Activated CD4-positive, alpha-beta T cell treated with anti-CD3 and anti-CD28 coated beads for 24 hours (primary cell): ENCODE results near the gene PDE4C.
A peak's percentile ranks its signal among the peaks of the same experiment; 100 is the strongest.

ENCODE experiments used
- DNase-seq, 2 donors: peaks; one replicate each; pipeline ENCODE4 v3.0.0-alpha.2; 2020; ENCODE audit warnings: low read depth in 2 of 2

The PDE4C gene

GRCh38 chr19:18254546-18255503 lies 28.6 kb upstream of the PDE4C start:
- DNase-seq: no peak

- DNase-seq: no peak
Measured at GRCh38 chr19:18253716-18254115, 27.5 kb upstream of the PDE4C start.

- no peak for DNase-seq
Measured at GRCh38 chr19:18253130-18253529, 26.9 kb upstream of the PDE4C start.

- no peak for DNase-seq
Measured at GRCh38 chr19:18252370-18252717, 26.1 kb upstream of the PDE4C start.

GRCh38 chr19:18251587-18252369 lies 25.5 kb upstream of the PDE4C start:
- DNase-seq: peak; percentile 75

- no peak for DNase-seq
Measured at GRCh38 chr19:18249834-18250233, 23.6 kb upstream of the PDE4C start.

- no peak for DNase-seq
Measured at GRCh38 chr19:18245297-18245696, 19.1 kb upstream of the PDE4C start.

GRCh38 chr19:18239303-18239702 lies 13.1 kb upstream of the PDE4C start:
- no peak for DNase-seq

- no peak for DNase-seq
Measured at GRCh38 chr19:18234194-18234593, 8.0 kb upstream of the PDE4C start.

- peak; percentile 13 to 35 for DNase-seq
Measured at GRCh38 chr19:18233224-18233825, 7.1 kb upstream of the PDE4C start.

- no peak for DNase-seq
Measured at GRCh38 chr19:18232540-18233223, 6.4 kb upstream of the PDE4C start.

GRCh38 chr19:18231775-18232174 lies 5.5 kb upstream of the PDE4C start:
- no peak for DNase-seq

- no peak for DNase-seq
Measured at GRCh38 chr19:18230941-18231734, 4.9 kb upstream of the PDE4C start.

GRCh38 chr19:18229915-18230314 lies 3.7 kb upstream of the PDE4C start:
- no peak for DNase-seq

- DNase-seq: no peak
Measured at GRCh38 chr19:18229474-18229873, 3.2 kb upstream of the PDE4C start.

- no peak for DNase-seq
Measured at GRCh38 chr19:18227781-18228271, 1.6 kb upstream of the PDE4C start.

GRCh38 chr19:18226956-18227780 lies 930 bp upstream of the PDE4C start:
- no peak for DNase-seq

GRCh38 chr19:18225355-18225701 lies 910 bp downstream of the PDE4C start:
- no peak for DNase-seq

GRCh38 chr19:18224525-18225354 lies 1.5 kb downstream of the PDE4C start:
- DNase-seq: peak; percentile 89 to 96
